Measurements from ENCODE around the gene NDUFB11. TPM values are rescaled to one million over a fixed set of nuclear protein-coding genes. Genes with fewer than 3 reads are reported as not detected.
"Not testable (repeated sequence)": the region's sequence is repeated elsewhere in the genome, so short reads cannot be mapped to it uniquely, and the experiment has no call there.

The NDUFB11 gene
- total RNA-seq, 2 donors from 2014 or later: 113 to 120 TPM

DNA sequence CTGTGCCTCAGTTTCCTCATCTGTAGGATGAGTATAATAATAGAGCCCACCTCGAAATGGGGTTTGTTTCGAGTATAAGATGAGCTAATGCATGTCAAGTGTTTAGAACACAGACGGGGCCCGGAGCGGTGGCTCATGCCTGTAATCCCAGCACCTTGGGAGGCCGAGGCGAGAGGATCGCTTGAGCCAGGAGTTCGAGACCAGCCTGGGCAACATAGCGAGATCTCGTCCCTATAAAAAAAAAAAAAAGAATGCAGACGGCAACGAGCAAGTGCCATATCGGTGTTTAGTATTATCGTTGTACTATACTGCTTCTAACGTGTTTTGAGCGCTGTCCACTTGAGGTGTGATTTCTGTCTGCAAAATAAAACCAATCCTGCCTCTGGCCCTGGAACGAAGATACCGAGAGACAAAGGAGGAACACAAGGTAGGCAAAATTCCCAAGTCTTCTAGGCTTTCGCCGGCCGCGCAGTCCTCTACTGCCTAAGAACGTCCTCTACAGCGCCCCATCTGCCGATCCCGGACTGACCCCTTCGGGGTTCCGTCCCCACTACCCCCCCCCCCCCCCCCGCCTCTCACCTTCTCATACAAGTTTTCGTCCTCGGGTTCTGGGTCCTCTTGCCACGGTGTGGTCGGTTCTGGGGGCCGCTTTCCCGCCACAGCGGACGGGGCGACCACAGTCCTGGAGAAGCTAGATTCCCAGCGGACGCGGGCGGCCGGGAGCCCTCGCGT, 442 bp downstream of the NDUFB11 start:
- Histone ChIP-seq H3K4me1 (peaks cover 0 to 29% of the 10 kb centered on the region in 2 donors), H3K27ac (peak overlapping the region; percentile 92), H3K4me3 (peak overlapping the region; percentile 63 to 64), H3K27me3 (no peaks in the 10 kb centered on the region), H3K36me3 (peaks cover 8% of the 10 kb centered on the region), H3K9me3 (no peaks in the 10 kb centered on the region)
- TF ChIP-seq, protein P1, sequence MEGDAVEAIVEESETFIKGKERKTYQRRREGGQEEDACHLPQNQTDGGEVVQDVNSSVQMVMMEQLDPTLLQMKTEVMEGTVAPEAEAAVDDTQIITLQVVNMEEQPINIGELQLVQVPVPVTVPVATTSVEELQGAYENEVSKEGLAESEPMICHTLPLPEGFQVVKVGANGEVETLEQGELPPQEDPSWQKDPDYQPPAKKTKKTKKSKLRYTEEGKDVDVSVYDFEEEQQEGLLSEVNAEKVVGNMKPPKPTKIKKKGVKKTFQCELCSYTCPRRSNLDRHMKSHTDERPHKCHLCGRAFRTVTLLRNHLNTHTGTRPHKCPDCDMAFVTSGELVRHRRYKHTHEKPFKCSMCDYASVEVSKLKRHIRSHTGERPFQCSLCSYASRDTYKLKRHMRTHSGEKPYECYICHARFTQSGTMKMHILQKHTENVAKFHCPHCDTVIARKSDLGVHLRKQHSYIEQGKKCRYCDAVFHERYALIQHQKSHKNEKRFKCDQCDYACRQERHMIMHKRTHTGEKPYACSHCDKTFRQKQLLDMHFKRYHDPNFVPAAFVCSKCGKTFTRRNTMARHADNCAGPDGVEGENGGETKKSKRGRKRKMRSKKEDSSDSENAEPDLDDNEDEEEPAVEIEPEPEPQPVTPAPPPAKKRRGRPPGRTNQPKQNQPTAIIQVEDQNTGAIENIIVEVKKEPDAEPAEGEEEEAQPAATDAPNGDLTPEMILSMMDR (IDR thresholded peaks at IDR 0.05): no peak
- DNase-seq (ENCODE audit: low spot score): no peak

DNA sequence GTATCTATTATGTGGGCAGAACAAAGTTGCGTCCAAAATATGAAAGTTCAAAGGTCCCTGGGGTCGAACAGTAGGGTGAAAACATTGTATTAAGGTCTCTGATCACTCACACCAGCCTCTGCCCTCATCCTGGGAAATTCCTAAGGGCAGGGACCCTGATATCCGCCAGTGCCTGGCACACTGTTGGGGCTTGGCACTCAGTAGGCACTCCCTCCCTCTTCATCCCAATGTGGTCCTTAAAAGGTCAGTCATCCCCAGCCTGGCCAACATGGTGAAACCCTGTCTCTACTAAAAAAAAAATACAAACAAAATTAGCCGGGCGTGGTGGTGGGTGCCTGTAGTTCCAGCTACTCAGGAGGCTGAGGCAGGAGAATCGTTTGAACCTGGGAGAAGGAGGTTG, 6.3 kb downstream of the NDUFB11 start:
- Histone ChIP-seq H3K36me3 (peaks cover 8% of the 10 kb centered on the region), H3K27me3 (no peaks in the 10 kb centered on the region), H3K27ac (no peak overlapping the region), H3K9me3 (no peaks in the 10 kb centered on the region), H3K4me1 (peaks cover 0 to 2% of the 10 kb centered on the region in 2 donors), H3K4me3 (no peak overlapping the region)
- TF ChIP-seq, protein P1 (IDR thresholded peaks at IDR 0.05): no peak
- no peak for DNase-seq (ENCODE audit: low spot score)

DNA sequence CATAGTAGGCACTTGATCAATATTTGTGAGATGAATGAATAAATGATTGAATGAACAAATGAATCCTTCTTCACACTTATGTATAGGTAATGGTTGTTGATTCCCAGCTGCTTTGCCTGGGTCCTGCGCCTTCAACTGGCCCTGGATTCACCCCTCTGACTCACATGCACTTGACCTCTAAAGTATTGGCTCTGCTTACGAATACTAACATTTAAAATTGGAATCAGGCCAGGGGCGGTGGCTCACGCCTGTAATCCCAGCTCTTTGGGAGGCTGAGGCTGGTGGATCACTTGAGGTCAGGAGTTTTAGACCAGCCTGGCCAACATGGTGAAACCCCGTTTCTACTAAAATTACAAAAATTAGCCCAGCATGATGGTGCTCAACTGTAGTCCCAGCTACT, 8.9 kb downstream of the NDUFB11 start:
- not testable (repeated sequence) for H3K4me3 ChIP-seq; H3K27me3 ChIP-seq; H3K27ac ChIP-seq; H3K4me1 ChIP-seq; H3K9me3 ChIP-seq; H3K36me3 ChIP-seq; DNase-seq (ENCODE audit: low spot score)

DNA sequence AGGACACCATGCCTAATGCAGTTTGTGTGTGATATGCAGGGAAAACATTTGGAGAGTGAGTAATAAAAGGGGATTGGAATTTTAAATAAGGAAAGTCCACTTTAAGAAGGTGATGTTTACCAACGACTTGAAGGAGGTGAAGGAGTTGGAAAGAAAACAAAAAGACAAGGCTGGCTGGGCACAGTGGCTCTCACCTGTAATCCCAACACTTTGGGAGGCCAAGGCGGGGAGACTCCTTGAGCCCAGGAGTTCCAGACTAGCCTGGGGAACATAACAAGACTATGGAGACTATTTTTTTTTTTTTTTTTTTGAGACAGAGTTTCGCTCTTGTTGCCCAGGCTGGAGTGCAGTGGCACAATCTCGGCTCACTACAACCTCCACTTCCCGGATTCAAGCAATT, 11.0 kb downstream of the NDUFB11 start:
- Histone ChIP-seq H3K9me3 (no peaks in the 10 kb centered on the region), H3K4me1 (peaks cover 0 to 6% of the 10 kb centered on the region in 2 donors), H3K27me3 (no peaks in the 10 kb centered on the region), H3K4me3 (no peak overlapping the region), H3K36me3 (no peaks in the 10 kb centered on the region), H3K27ac (no peak overlapping the region)
- DNase-seq (ENCODE audit: low spot score): no peak
- TF ChIP-seq, protein P1 (IDR thresholded peaks at IDR 0.05): no peak

DNA sequence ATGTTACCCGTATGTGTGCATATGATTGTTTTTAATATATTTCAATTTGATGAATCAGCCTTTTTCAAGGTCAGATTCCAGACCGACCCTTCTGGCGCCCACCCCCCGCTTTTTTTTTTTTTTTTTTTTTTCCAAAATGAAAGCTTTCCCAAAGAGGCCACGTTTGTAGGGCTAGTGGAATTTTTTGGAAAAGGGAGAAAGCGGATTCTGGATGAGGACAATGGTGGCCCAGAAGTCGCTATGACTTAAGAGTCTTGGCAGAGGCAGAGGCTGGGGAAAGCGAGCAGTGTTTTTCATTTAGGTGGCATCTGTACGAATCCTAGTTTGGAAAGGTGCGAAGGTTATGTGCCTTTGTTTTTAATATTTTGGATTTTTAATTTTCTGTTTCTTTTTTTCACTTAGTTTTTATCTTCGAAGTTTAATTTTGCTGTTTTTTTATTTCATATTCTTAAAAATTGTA, 14.6 kb downstream of the NDUFB11 start:
- DNase-seq (ENCODE audit: low spot score): no peak
- H3K27ac ChIP-seq: peak overlapping the region; percentile 76 to 78

DNA sequence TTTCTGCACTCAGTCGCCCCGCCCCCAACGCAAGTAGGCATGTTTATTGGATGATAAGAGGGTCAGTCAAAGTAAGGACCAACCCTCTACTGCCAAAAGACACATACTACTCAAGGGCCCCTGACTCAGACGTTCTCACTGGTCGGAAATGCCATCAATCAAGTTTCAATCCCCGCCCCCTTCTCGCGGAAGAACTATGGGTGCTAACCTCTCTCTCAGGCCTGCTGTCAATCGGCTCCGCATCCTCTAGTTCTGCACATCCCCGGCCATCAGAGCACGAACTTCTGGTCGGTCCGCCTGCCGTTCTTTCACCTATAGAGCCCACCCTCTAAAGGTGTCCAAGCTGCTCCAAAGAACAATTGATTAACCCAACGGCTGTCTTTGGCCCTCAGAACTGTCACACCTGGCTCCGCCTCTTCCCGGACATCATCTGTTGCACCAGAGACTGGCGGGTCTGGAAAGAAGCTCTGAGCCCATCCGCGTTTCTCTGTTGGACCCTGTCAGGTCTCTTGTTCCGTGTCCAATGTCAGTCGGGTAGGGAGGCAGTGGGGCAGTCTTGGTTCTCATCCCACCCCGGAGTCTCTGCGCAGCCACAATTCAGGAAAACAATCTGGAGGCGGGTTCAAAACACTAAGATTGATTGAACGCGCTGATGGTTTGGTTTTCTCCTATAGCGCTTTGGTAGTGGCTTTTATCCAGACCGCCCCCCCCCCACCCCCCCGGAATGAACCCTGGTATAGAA, 15.2 kb downstream of the NDUFB11 start:
- peak; percentile 95 for DNase-seq (ENCODE audit: low spot score)
- no peaks in the 10 kb centered on the region for H3K36me3 ChIP-seq
- no peaks in the 10 kb centered on the region for H3K27me3 ChIP-seq
- peak overlapping the region; percentile 44 to 55 for H3K4me3 ChIP-seq
- peak overlapping the region; percentile 76 to 78 for H3K27ac ChIP-seq
- TF ChIP-seq, protein P1 (IDR thresholded peaks at IDR 0.05): no peak
- H3K9me3 ChIP-seq: no peaks in the 10 kb centered on the region
- H3K4me1 ChIP-seq: peaks cover 0 to 6% of the 10 kb centered on the region in 2 donors

More for the DNA sequence above, 14.6 kb downstream of the NDUFB11 start:
- Histone ChIP-seq H3K36me3 (no peaks in the 10 kb centered on the region), H3K9me3 (no peaks in the 10 kb centered on the region), H3K27me3 (no peaks in the 10 kb centered on the region), H3K4me1 (peaks cover 0 to 6% of the 10 kb centered on the region in 2 donors), H3K4me3 (peak overlapping the region; percentile 44 to 55)
- TF ChIP-seq, protein P1 (IDR thresholded peaks at IDR 0.05): no peak

DNA sequence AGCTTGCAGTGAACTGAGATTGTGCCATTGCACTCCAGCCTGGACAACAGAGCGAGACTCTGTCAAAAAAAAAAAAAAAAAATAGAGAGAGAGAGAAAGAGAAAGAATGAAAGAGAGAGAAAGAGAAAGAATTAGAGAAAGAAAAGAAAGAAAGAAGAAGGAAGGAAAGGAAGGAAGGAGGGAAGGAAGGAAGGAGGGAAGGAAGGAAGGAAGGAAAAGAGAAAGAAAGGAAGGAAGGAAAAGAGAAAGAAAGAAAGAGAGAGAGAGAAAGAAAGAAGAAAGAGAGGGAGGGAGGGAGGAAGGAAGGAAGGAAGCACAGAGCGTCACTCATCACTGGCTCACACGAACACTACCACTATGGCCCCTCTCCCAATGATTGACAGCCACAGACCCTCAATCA, 20.0 kb downstream of the NDUFB11 start:
- not testable (repeated sequence) for H3K36me3 ChIP-seq; DNase-seq (ENCODE audit: low spot score); H3K9me3 ChIP-seq; H3K27me3 ChIP-seq; H3K27ac ChIP-seq; H3K4me3 ChIP-seq; H3K4me1 ChIP-seq

DNA sequence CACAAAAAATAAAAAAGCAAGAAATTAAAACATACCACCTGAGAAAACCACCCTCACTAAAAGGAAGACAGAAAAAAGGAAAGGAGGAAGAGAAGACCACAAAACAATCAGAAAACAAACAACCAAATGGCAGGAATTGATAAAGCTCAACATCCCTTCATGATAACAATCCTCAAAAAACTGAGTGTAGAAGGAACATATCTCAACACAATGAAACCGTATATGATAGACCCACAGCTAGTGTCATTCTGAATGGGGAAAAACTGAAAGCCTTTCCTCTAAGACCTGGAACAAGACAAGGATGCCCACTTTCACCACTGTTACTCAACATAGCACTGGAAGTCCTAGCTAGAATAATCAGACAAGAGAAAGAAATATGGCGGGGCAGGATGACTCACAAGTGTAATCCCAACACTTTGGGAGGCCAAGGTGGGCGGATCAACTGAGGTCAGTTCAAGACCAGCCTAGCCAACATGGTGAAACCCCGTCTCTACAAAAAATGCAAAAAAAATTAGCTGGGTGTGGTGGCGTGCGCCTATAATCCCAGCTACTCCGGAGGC, 27.9 kb downstream of the NDUFB11 start:
- not testable (repeated sequence) for H3K4me1 ChIP-seq; H3K27me3 ChIP-seq; H3K36me3 ChIP-seq; H3K9me3 ChIP-seq; H3K4me3 ChIP-seq; DNase-seq (ENCODE audit: low spot score); H3K27ac ChIP-seq

All from right atrium auricular region (tissue), 2 donors.